GM18858 (cell line): ENCODE data around the gene SNAPC4.

Experiments
- ATAC-seq: cut with Tn5 transposase; IDR thresholded peaks from one replicate; pipeline ENCODE4 v1.9.1; 2021; ENCODE audit not compliant: unreplicated experiment

SNAPC4 gene, protein sequence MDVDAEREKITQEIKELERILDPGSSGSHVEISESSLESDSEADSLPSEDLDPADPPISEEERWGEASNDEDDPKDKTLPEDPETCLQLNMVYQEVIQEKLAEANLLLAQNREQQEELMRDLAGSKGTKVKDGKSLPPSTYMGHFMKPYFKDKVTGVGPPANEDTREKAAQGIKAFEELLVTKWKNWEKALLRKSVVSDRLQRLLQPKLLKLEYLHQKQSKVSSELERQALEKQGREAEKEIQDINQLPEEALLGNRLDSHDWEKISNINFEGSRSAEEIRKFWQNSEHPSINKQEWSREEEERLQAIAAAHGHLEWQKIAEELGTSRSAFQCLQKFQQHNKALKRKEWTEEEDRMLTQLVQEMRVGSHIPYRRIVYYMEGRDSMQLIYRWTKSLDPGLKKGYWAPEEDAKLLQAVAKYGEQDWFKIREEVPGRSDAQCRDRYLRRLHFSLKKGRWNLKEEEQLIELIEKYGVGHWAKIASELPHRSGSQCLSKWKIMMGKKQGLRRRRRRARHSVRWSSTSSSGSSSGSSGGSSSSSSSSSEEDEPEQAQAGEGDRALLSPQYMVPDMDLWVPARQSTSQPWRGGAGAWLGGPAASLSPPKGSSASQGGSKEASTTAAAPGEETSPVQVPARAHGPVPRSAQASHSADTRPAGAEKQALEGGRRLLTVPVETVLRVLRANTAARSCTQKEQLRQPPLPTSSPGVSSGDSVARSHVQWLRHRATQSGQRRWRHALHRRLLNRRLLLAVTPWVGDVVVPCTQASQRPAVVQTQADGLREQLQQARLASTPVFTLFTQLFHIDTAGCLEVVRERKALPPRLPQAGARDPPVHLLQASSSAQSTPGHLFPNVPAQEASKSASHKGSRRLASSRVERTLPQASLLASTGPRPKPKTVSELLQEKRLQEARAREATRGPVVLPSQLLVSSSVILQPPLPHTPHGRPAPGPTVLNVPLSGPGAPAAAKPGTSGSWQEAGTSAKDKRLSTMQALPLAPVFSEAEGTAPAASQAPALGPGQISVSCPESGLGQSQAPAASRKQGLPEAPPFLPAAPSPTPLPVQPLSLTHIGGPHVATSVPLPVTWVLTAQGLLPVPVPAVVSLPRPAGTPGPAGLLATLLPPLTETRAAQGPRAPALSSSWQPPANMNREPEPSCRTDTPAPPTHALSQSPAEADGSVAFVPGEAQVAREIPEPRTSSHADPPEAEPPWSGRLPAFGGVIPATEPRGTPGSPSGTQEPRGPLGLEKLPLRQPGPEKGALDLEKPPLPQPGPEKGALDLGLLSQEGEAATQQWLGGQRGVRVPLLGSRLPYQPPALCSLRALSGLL (N-terminal part only)

DNA sequence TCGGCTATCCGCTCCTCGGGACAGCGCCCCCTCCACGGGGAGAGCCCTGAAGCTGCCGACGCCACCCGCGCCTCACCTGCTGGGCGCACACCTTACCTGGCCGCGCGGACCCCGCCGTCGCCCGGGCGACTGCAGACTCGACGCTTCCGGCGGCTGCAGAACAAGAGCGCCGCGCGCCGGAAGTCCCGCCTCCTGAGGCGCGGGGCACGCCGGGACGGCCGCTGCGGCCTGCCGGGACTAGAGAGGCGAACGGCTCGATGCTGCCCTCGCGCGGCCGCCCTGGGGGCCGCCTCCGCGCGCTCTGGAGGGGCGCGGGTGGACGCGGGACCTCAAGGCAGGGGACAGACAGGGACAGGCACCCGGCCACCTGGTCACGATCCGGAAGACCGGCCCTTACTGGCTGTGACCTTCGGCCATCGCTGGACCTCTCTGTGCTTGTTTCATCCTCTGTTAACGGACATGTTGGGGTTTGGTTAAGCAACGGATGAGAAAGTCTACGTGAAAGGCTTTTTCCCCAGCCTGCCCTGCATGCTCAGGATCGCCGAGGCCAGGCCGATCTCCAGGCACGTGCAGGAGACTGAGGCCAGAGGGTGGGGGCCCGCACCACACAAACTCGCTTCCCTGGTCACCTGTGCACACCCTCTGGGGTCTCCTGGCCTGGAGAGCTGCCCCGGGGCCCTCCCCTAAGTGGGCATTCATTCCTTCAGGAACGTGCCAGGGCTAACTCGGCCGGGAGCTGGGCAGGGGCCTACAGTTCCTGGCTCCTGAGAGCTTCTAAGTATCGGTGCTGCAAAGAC is at the start of gene SNAPC4:
SNAPC4 (minus strand) TSS at position 133 of the 797 bp plus-strand sequence. CDS start 1,742 bp downstream, outside the sequence.
- ATAC-seq: peak; percentile 54

DNA sequence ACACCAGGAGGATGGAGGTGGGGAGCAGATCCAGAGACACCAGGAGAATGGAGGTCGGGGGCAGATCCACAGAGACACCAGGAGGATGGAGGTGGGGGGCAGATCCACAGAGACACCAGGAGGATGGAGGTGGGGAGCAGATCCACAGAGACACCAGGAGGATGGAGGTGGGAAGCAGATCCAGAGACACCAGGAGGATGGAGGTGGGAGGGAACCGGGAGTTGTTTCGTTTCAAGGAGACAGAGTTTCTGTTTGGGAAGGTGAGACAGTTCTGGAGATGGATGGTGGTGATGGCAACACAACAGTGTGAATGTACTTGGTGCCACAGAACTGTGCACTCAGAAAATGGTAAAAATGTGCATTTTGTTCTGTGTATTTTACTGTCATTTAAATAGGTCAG is 48.7 kb upstream of the SNAPC4 start:
- ATAC-seq: no peak

DNA sequence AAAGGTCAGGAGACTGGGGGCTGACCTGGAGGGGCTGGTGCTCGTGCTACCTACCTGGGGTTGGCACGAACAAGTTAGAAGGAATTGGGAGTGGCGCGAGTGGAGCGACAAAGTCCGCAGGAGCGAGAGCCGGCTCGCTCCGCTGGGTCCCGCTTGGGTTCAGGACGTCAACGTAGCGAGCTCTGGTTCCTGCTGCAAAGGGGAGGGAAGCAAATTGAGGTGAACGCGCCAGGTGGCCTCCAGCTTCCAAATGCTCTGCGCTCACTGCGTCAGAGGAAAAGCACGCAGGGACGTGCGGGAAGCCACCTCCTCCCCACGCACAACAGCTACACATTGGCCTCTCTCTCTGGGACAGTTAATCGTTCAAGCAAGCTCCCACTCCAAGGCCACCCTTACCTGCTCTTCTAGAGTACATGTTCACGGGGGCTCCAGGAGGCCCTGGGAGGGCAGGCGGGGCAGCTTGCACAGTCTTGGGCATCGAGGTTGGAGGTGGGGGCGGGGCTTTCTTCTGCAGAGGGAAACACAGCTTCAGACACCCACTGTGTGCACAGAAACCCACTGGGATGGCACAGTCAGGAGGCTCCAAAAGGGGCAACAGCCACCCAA is 47.3 kb upstream of the SNAPC4 start:
- no peak for ATAC-seq

DNA sequence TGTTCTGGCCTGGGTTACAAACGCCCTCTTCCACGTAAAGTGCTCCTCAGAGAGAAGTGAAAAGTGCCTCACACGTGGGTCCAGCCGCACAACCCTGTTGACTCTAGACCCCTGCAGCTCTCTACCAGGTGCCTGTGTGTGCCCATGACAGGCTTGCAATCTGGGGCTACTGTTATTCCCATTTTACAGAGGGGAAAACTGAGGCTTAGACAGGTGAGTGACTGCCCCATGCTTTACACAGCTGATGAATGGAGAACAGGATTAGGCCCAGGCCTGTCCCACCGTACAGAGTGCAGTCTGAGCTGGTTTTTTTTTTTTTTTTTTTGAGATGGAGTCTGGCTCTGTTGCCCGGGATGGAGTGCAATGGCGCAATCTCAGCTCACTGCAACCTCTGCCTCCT is 45.8 kb upstream of the SNAPC4 start:
- no peak for ATAC-seq

DNA sequence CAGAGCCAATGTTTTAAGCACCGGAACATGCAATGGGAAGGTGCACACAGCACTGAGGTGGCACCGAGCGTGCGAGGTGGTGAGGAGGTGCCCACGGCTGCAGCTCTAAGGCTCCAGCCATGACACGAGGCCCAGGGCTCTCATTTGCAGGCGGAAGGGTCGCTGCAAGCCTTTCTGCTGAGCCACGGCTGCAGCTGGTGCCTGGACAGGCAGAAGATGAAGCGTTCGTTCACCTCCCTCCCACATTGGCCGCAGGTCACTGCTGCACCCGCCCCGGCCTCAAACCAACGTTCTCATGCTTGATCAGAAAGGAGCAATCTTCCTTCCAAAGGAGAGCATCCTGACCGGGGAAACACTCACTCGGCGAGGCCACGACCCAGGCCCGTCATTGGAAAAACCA is 44.1 kb upstream of the SNAPC4 start:
- ATAC-seq: no peak

DNA sequence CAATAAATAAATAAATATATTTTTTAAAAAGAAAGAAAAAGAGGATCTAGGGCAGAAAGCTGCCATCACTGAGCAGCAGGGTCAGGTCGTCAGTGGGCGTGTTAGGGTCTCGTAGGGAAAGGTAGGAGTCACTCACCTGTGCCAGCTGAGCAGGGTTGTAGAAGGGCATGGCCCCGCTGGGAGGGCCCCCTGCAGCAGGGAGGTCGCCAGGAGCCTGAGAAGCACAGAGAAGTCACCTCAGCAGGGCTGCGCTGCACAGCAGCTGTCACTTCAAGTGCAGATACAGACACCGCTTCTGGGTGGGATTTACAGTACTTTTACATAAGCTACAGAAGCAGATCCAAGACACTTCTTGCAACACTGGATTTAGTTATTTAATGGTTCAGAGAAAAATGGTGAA is 43.7 kb upstream of the SNAPC4 start:
- ATAC-seq: no peak

DNA sequence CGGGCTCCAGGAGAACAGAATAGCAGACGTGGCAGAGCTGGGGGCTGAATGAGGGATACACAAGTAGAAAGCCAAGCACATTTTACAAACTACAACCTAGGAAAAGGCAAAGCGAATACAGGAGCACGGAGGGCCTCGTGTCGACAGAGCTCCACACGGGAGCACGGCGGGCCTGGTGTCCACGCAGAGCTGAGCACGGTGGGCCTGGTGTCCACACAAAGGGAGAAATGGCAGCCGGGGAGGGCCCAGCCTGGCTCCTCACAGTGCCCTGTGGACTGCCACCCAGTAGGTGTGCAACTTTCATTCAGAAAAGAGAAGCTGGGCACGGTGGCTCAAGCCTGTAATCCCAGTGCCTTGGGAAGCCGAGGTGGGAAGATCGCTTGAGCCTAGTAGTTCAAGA is 43.1 kb upstream of the SNAPC4 start:
- no peak for ATAC-seq

DNA sequence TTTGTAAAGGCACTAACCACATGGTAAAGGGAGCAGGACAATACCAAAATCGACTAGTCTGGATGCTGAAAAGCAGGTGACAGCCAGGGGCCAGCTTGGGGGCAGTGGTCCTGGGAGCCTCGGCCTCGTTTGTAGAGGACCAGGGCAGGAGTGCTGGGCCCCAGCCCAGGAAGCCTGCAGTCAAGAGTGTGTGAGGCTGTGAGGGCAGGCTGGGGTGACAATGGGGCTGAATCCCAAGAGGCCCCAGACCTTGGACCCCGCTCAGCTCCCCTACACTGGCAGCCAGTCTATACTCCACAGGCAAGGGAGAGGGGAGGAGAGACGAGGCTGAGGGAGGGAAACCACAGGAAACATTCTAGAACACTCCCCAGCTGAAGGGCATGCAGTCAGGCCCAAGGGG is 42.3 kb upstream of the SNAPC4 start:
- ATAC-seq: no peak

DNA sequence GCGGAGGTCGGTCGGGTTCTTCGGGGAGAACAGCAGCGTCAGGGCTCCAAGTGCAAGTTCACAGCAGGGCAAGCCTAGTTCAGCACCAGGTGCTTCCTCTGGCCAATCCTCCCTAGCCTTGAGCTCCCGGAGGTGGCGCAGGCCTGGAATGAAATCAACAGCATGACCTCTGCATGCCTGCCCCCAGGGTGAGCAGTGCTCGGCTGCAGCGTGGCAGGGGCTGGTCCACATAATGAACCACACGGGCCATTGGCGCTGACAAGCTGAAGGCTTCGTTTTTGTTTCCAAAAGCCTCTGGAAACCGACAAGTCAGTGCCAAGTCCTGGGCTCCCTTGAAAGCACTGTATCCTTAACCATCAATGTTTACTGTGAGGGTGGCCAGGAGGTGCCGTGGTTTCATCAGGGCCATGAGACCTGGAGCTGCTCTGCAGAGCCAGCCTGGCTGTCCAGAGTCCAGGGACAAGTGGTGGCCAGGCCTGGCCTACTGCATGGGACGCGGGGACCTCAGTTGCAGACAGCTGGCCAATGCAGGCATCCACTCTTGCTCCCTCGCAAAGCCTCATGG is 41.8 kb upstream of the SNAPC4 start:
- no peak for ATAC-seq

DNA sequence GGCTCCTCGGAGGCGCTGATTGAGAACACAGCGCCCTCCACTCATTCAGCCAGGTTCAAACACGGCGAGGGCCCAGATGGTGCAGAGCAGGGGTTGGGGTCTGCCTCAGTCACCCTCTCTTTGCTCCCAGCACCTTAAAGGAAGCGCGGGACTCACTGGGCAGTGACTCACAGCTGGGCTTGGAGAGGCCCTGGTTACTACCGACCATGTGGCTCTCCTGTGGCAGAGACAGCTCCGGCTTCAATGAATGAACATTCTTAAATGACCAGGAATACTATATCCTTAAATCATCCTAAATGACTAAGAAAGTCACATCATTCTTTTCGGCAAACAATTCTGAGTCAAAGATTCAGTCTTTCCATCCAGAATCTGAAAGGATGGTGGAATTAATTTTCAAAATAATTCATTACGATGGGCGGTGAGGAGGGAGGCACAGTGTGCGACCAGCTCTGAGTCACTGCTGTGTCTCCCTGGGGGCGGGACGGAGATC is 41.3 kb upstream of the SNAPC4 start:
- no peak for ATAC-seq

DNA sequence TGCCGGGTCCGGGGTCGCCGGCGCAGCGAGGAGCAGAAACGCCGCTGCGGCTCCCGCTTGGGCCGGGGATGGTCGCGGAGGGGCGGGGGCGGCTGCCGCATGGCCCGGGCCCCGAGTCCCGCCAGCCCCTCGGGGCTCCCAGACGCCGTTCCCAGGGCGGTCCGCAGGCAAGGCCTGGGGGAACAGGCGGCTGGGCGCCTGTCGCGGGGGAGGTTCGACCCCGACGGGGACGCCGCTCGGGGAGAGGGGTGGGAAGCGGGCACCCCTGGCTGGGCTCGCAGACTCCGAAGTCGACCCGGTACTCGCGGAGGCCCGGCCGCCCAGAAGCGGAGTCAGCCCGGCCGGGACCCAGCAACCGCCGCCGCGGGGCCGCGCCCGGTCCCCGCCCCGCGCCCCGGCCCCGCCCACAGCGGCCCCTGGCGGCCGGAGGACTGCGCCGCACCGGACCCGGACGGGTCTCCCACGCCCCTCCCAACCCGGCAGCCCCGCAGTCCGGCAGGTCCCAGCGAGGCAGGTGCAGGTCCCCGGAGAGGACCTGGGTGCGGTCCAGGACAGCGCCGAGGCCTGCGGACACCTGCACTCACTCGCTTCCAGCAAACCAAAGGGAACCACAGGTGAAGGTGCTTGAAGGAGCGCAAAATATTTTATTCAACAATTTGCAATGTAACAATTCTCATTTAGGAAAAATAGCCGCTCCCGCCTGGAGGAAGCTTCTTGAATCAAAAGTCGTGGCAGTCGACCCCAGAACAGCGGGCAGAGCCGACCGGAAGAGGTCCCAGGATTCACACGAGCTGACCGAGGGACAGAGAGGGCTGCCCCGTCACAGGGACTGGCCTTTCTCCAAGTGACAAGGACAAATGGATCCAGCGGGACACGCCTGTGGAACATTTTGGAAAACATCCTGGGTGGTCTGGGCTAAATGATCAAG is 39.8 kb upstream of the SNAPC4 start, which contains the start of gene INPP5E:
INPP5E (minus strand) TSS at position 365 of the 928 bp plus-strand sequence. CDS start 426 bp downstream, outside the sequence.
- ATAC-seq: peak; percentile 50

DNA sequence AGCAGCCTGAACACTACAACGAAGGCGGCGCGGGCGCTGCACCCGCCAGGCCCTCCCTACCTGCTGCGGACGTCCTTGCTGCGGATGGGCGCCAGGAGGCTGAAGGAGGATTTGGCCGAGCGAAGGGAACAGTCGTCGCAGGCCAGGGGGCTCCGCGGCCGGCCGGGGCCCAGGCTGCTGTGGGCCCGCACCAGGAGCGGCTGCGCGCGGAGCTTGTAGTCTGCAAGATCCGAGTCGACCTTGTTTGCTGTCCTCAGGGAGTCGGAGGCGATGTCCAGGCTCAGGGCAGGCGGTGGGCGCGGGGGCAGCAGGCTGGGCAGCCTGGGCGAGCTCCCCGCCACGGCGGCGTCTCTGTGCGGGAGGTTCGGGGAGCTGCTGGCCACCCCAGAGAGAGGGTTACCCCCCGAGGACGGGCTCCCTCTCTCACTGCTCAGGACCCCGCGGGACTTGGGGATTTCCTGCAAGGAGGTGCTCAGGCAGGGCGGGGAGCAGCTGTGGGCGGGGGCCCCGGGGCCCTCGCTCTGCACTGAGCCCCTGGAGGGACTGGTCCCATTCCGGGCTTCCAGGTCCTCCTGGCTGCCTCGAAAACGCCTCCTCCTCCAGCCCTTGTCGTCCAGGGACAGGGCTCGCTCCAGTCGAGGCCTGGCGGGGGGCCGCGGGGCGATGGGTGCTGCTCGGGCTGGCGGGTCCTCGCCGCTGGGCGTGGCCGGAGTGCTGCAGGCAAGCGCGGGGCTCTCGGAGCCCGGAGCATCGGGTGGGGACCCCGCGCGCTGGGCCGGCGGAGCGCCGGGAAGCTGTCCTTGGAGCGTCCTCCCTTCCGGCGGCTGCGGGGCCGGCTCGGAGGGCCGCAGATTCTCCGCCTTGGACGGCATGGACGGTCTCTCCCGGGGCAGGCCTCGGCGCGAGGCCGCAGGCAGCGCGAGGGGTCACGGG is 38.8 kb upstream of the SNAPC4 start:
- ATAC-seq: peak; percentile 26

DNA sequence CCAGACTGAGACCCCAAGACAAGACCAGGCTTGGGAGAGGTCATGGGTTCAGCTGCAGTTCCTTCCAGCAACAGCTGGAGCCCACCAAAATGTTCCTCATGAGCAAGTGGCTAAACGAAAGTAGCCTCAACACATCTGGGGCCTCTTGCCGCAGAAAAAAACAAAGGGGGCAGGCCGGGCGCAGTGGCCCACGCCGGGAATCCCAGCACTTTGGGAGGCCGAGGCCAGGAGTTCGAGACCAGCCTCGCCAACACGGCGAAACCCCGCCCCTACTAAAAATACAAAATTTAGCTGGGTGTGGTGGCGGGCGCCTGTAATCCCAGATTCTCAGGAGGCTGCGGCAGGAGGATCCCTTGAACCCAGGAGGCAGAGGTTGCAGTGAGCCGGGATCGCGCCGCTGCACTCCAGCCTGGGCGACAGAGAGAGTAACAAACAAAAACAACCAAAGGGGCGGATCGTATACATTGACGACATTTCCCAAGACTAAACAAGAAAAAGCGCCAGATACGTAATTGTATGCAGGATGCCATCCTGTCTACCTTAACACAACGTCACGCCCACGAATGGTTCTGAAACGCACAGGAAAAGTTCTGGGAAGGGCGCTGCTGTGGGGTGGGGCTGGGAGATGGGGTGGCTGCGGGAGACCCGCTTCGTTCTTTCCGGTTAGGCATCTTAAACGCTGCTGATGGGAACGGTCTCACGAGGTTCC is 38.0 kb upstream of the SNAPC4 start:
- ATAC-seq: no peak

DNA sequence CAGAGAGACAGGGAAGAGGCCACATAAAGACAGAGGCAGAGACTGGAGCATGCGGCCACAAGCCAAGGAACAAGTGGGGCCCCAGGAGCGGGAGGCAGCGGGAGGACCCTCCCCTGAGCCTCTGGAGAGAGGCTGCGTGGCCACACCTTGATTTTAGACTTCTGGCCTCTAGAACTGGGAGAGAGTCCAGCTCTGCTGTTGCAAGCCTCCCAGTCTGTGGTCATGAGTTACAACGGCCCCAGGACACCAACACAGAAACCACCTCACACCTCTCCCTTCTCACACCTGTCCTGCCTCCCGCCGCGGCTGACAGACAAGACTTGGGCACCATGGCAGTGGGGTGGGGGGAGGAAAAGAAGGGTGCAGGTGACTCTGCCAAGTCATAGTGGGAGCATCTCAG is 37.5 kb upstream of the SNAPC4 start:
- no peak for ATAC-seq

DNA sequence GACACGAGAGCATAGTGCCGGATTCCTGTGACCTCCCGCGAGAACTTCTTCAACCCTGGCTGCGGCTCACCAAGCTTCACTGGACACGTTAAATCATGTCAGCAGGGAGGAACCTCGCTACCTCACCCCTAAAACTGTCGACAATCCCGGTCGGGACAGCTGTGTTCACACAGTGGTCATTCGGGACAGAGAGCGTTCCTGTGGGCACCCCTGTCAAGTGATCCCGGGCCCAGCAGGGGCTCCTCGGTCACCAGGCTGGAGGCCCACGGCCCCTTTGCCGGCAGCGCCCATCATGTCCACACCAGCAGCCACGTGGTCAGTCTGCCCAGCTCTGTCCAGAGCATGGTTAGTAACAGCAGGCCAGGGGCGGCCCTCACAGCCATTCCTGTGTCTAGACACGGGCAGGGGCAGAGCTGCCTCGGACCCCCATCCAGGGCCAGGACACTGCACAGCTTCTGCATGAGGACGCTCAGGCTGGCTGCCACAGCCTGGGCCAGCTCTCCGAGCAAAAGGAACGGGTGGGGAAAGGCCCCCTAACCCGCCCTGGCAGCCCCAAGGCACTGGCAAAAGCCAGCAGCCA is 36.2 kb upstream of the SNAPC4 start:
- no peak for ATAC-seq

DNA sequence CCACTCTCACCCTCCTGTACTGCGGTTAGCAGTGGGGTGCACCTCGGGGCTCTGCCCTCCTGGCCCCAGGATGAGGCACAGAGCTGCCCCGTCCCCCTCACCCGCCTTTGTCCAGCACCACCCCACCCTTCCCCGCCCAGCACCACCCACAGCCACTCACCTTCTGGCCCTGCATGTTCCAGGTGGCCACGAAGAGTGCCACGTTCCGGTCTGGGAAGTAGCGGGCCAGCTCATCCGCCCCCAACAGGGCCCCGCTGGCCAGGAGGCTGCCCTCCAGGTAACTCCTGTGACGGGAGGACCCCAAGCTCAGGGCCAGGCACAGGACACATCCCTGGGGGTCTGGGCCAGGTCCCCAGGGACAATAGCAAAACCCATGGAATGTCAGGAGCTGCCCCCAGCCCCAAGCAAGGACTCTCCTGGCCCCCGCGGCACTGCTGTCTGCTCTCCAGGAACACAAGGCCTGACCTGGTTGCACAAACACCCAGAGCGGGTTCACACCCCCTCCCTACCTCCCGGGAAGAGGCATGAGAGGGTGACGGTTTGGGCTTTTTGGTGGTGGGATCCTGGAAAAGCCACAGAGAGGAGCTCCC is 34.7 kb upstream of the SNAPC4 start:
- ATAC-seq: no peak
